Transverse colon (tissue), 4 donors: ENCODE data around the gene ANAPC4.

Experiments
- CTCF ChIP-seq, 5 experiments: fragments of 200-600 bp in 3 of 5; fragments of 450-650 bp in 2 of 5; sonication (generic) in 3 of 5; IDR thresholded peaks; 1 replicate in 2 of 5; 2 replicates in 3 of 5; pipeline ENCODE4 v1.5.1; 2016 to 2017; ENCODE audit warnings: antibody characterized with exemption in 5 of 5, inconsistent platforms in 3 of 5, mild to moderate bottlenecking in 2 of 5, moderate library complexity in 1 of 5
- EP300 ChIP-seq: sonication (generic); formaldehyde crosslinking; IDR thresholded peaks from one replicate; pipeline ENCODE4 v1.6.1; 2017; ENCODE audit warnings: antibody characterized with exemption, low read depth
- POLR2A ChIP-seq: fragments of 450-650 bp; IDR thresholded peaks from one replicate; pipeline ENCODE4 v1.6.1; 2016; ENCODE audit warnings: antibody characterized with exemption, mild to moderate bottlenecking, moderate library complexity
- POLR2AphosphoS5 ChIP-seq, 3 donors: sonication (generic); formaldehyde crosslinking; IDR thresholded peaks; one replicate each; pipeline ENCODE4 v1.6.1; 2016; ENCODE audit warnings: antibody characterized with exemption in 3 of 3

GRCh38 chr4:25330905-25331808 is 45.9 kb upstream of the ANAPC4 start:
- no peak for TF ChIP-seq CTCF (IDR thresholded peaks at IDR 0.05)
- no peak for TF ChIP-seq POLR2AphosphoS5 (IDR thresholded peaks at IDR 0.05)
- no peak for TF ChIP-seq POLR2A
- no peak for TF ChIP-seq EP300
